Daoy (cell line): ENCODE results near the gene MAGI1. TPM values are rescaled to one million over a fixed set of nuclear protein-coding genes. Genes with fewer than 3 reads are reported as not detected.

Source experiments
- DNase-seq: peaks from one replicate; pipeline ENCODE4 v3.0.0-alpha.2; 2015; ENCODE audit warnings: low read depth
- total RNA-seq: library from RNA; depleted of rRNA; stranded (reverse); fragments of >200 nt; shearing (Covaris generic); gene quantifications from 2 replicates; pipeline ENCODE4 v1.2.3, GENCODE V29; 2014

MAGI1 gene
- total RNA-seq, 1 experiment from 2014 or later: 7.1 TPM

DNA sequence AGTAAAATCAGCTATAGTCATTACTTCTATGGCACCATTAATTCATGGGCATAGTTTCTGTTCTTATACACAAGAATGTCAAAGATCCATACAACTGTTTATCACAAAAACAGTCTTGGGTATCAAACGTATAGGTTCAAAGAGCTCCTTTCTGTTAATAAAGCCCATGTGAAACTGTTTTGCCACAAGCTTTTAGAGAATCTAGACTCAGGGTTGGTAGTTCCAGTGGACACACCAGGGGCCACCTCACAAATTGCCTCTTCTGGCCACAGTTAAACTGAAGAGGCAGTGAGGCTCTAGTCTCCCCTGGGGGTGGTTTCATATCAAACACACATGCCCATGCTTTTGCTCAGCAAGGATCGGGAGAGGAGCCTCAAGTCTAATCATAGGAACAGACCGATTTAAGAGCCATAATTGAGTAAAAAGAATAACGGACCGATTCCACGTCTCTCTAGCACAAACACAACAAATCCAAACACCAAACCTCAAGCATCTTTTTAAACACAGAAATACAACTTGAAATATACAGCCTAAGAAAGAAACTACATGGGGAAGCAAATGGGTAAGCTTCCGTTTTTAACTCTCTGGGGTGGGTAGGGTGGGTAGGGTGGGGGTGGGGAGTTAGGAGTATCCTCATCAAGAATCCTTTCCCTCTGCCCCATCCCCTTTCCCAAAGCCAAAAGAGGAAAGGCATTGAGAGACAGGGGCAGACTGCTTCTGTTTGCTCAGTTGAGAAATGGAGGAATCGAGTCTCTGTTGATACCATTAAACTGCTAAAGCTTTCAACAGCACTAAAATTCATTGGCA, 443.3 kb downstream of the MAGI1 start:
- no peak for DNase-seq

- DNase-seq: no peak
Observed at GRCh38 chr3:65593780-65594752, 444.7 kb downstream of the MAGI1 start.

- DNase-seq: no peak
Observed at GRCh38 chr3:65591313-65591712, 447.4 kb downstream of the MAGI1 start.

DNA sequence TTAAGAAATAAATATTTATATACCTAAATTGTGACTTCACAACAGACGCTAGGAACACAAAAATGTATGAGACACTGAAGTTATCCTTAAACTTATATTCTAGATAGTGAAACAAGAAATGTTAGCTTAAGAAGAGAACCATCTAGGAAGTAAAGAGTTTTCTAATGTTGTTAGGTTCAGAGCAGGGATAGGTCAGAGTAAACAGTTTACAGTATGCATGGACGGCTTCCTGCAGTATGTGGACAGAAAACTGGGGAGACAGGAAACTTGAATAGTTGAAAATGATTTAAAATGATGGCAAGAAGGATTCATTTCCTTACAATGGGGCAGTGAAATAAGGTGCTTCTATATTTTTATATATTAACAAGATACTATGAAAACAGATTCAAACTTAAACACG, 449.8 kb downstream of the MAGI1 start:
- DNase-seq: no peak

DNA sequence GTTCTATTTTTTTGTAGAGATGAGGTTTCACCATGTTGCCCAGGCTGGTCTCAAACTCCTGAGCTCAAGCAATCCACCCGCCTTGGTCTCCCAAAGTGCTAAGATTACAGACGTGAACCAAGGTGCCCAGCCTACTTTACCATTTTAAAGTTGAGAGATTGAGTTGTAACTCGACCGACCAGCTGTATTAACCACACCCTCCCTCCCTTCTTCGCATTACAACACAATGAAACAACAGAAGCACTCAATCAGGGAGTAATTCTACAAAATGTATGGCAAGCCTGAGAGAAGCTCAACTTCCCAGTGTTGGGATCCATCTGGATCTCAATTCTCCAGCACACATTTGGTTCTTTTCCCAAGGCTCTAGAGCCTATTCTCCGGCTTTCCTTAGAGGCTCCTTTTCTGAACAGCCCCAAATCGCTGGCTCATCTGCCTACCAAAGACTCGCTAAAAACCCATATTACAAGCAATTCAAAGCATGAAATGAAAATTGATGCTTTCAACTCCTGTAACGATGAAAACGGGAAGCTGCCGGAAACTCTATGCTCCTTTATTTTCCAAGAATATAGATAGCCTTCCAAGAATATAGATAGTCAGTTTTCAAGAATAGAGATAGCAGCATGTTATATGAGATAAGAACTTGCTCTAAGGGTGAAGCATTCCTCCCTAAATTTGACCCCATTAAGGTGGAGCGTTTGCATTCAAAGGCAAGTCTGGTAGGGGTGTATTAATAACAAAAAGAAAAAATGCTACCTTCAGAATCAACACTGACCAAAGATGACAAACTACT, 450.9 kb downstream of the MAGI1 start:
- no peak for DNase-seq

GRCh38 chr3:65584913-65585312, 453.8 kb downstream of the MAGI1 start:
- DNase-seq: no peak

DNA sequence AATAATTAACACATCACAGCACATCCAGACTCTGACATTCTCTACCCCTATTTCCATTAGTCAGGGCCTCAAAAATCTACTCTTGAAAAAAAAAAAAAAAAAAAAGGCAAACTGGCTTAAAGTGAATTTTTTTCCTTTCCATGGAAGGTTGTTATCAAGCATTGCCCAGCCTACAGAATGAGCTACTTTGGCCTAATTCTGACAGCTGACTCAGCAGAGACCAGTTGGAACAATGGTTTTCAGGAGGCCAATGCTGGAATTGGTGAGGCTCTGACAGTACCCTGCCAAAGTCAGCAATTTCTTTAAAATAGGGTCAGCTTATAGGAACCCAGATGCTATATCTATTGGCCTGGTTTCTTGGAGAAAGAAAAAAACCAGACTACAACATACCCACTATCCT, 454.7 kb downstream of the MAGI1 start:
- DNase-seq: no peak

GRCh38 chr3:65583188-65583587, 455.5 kb downstream of the MAGI1 start:
- DNase-seq: no peak

DNA sequence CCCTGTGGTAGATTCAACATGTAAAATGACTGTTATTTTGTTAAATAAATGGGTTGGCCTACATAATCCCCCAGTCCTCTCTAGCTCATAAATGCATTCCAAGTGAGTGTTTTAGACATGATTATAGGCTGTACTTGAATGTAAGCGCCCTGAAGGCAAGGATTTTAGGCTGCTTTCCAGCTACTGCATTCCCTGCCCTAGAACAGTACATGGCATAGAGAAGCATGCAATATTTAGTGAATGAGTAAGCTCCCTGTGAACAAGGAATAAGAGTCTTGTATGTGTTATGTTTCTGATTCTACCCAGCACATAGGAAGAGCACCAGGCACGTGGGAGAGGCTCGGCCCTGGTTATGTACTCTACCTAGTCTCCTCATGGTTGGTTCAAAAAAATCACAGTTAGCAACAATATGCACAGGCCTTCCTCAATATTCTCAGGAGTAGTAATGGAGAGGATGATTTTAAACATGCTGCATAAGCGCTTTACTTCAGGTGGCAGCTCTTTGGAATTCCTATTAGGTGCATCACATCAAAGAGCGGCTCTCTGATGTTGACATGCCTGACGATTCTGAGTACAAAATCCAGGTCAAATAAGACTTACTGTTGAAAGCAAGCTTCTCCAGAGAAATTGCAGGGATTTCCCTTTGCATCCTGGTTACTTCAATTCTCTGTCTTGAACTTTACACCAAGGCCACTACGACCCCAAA, 456.6 kb downstream of the MAGI1 start:
- no peak for DNase-seq

- DNase-seq: no peak
Observed at GRCh38 chr3:65581313-65581712, 457.4 kb downstream of the MAGI1 start.

- DNase-seq: no peak
Observed at GRCh38 chr3:65578861-65579260, 459.9 kb downstream of the MAGI1 start.

GRCh38 chr3:65577843-65578430, 460.8 kb downstream of the MAGI1 start:
- no peak for DNase-seq

- no peak for DNase-seq
Observed at GRCh38 chr3:65576966-65577365, 461.8 kb downstream of the MAGI1 start.

GRCh38 chr3:65576228-65576627, 462.5 kb downstream of the MAGI1 start:
- no peak for DNase-seq

DNA sequence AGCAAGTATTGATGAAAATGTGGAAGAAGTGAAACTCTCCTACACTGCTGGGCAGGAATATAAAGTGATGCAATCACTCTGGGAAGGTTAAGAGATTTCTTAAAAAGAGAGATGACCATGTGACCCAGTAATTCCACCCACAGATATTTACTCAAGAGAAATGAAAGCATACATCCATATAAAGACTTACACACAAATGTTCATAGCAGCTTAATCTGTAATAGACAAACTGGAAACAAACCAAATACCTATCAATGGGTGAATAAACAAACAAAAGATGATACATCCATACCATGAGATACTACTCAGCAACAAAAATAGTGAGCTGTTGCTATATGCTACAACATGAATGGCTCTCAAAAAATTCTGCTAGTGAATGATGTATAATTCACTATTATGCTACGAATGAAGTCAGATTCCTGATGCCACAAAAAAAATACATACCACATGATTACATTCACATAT, 463.3 kb downstream of the MAGI1 start:
- peak; percentile 51 for DNase-seq

DNA sequence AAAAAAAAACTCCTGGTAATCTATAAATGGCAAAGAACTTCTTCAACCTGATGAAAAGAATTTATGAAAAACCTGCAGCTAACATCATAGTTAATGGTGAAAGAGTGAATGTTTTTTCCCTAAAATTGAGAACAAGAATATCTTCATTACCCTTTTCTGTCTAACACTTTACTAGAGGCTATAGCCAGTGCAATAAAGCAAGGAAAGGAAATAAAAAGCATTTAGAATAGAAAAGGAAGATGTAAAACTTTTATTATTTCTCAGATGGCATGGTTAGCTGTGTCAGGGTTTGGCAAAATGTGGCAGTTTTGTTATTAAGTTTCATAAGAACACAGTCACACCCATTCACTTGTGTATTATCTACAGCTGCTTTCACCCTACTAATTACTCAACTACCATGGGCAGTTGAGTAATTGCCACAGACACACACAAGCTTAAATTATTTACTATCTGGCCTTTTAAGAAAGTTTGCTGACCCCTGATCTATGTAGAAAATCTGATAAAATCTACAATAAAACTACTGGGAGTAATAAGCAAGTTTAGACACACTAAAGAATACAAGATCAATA, 465.1 kb downstream of the MAGI1 start:
- DNase-seq: no peak

GRCh38 chr3:65572175-65572777, 466.4 kb downstream of the MAGI1 start:
- DNase-seq: no peak

DNA sequence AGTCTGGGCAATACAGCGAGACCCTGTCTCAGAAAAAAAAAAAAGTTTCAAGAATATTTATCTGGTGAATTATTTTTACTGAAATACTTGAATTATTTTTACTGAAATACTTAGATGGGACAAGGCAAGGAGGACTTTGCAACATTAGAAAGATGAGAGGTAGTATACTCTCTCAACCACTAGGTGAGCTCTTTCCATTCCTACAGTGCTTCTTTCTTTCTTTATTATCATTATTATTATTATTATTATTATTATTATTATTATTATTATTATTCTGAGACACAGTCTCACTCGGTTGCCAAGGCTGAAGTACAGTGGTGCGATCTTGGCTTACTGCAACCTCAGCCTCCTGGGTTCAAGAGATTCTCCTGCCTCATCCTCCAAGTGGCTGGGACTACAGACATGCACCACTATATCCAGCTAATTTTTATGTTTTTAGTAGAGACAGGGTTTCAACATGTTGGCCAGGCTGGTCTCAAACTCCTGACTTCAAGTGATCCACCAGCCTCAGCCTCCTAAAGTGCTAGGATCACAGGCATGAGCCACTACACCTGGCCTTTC, 468.8 kb downstream of the MAGI1 start:
- DNase-seq: no peak

DNA sequence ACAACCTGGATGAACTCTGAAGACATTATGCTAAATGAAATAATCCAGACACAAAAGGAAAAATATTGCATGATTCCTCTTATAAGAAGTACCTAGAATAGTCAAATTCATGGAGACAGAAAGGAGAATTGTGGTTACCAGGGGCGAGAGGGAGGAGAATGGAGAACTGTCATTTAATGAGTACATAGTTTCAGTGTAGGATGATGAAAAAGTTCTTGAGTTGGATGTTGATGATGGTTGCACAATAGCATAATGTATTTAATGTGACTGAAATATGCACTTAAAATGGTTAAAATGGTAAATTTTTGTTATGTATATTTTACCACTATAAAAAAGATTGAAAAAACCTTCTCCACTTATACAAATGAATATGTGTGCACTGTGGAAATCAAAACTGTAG, 469.6 kb downstream of the MAGI1 start:
- DNase-seq: no peak

GRCh38 chr3:65568497-65568896, 470.2 kb downstream of the MAGI1 start:
- DNase-seq: no peak
